Neutrophil (primary cell): Measurements from ENCODE around the gene MPZL1.

ENCODE experiments used
- H3K27ac ChIP-seq: fragments of 200-600 bp; sonication (generic); 2 replicates; pipeline ENCODE4 v1.5.1; 2016; ENCODE audit warnings: mild to moderate bottlenecking, moderate library complexity
- H3K27me3 ChIP-seq: fragments of 200-600 bp; sonication (generic); 2 replicates; pipeline ENCODE4 v1.6.0; 2016; ENCODE audit warnings: mild to moderate bottlenecking
- H3K36me3 ChIP-seq: fragments of 200-600 bp; sonication (generic); 2 replicates; pipeline ENCODE4 v1.5.1; 2017
- H3K4me1 ChIP-seq, 2 experiments: fragments of 200-600 bp in 1 of 2; sonication (generic) in 1 of 2; 1 replicate in 1 of 2; 2 replicates in 1 of 2; pipeline versions ENCODE4 v1.5.1 to v1.6.1; 2013 to 2016; ENCODE audit warnings: low read depth in 1 of 2, low read length in 1 of 2, mild to moderate bottlenecking in 1 of 2, moderate library complexity in 1 of 2; ENCODE audit not compliant: control insufficient read depth in 1 of 2, insufficient read depth in 1 of 2
- H3K4me3 ChIP-seq, 2 experiments: fragments of 200-600 bp in 1 of 2; sonication (generic) in 1 of 2; 1 replicate in 1 of 2; 2 replicates in 1 of 2; pipeline ENCODE4 v1.5.1; 2013 to 2016; ENCODE audit warnings: low read depth in 1 of 2, low read length in 1 of 2, mild to moderate bottlenecking in 1 of 2, moderate library complexity in 1 of 2
- H3K9me3 ChIP-seq: fragments of 200-600 bp; sonication (generic); 2 replicates; pipeline ENCODE4 v1.5.1; 2016
- TF ChIP-seq, protein P1 (sequence below): fragments of 200-600 bp; sonication (generic); IDR thresholded peaks from 2 replicates; pipeline ENCODE4 v1.5.1; 2016; ENCODE audit warnings: antibody characterized with exemption

The MPZL1 gene

GRCh38 chr1:167774710-167775109 is 52.9 kb downstream of the MPZL1 start:
- Histone ChIP-seq H3K9me3 (no peaks in the 10 kb centered on the region), H3K27ac (no peak overlapping the region), H3K4me1 (no peaks in the 10 kb centered on the region), H3K27me3 (no peaks in the 10 kb centered on the region), H3K4me3 (no peak overlapping the region), H3K36me3 (no peaks in the 10 kb centered on the region)
- TF ChIP-seq, protein P1, sequence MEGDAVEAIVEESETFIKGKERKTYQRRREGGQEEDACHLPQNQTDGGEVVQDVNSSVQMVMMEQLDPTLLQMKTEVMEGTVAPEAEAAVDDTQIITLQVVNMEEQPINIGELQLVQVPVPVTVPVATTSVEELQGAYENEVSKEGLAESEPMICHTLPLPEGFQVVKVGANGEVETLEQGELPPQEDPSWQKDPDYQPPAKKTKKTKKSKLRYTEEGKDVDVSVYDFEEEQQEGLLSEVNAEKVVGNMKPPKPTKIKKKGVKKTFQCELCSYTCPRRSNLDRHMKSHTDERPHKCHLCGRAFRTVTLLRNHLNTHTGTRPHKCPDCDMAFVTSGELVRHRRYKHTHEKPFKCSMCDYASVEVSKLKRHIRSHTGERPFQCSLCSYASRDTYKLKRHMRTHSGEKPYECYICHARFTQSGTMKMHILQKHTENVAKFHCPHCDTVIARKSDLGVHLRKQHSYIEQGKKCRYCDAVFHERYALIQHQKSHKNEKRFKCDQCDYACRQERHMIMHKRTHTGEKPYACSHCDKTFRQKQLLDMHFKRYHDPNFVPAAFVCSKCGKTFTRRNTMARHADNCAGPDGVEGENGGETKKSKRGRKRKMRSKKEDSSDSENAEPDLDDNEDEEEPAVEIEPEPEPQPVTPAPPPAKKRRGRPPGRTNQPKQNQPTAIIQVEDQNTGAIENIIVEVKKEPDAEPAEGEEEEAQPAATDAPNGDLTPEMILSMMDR = no peak

- Histone ChIP-seq H3K9me3 (no peaks in the 10 kb centered on the region), H3K36me3 (no peaks in the 10 kb centered on the region), H3K4me3 (no peak overlapping the region), H3K27me3 (no peaks in the 10 kb centered on the region), H3K4me1 (no peaks in the 10 kb centered on the region), H3K27ac (no peak overlapping the region)
- TF ChIP-seq, protein P1 = no peak
Observed at GRCh38 chr1:167775178-167775577, 53.4 kb downstream of the MPZL1 start.

GRCh38 chr1:167776151-167776550 is 54.4 kb downstream of the MPZL1 start:
- H3K27ac ChIP-seq = no peak overlapping the region
- no peaks in the 10 kb centered on the region for H3K9me3 ChIP-seq
- H3K4me3 ChIP-seq = no peak overlapping the region
- TF ChIP-seq, protein P1 = no peak
- no peaks in the 10 kb centered on the region for H3K27me3 ChIP-seq
- H3K36me3 ChIP-seq = no peaks in the 10 kb centered on the region
- no peaks in the 10 kb centered on the region for H3K4me1 ChIP-seq

DNA sequence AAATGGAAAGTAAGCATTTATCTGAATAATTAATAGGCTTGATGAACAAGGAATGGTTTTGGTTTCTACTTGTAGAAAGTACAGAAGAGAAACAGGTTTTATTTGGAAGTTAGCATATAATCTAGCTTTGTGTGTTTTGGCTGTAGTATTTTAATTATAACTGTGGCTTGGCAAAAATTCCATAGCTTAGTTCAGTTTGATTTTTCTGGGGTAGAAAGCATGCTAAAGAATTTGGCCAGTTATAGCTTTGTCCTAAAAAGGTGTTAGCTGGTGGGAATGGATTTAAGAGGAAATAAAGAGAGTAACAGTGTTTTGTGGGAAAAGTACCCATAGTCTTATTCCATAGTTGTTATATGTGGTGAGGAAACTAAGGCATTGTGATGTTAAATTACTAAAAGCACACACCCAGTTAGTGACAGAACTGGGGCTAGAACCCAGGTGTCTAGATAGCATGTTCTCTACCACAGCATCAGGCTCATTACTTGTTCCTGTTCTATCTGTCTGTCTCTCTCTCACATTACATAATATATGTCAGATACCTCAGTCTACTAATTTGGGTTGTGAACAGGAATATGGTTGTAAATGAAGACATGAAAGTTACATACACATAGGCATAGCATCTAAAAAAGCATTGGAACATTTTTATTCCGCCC is 55.0 kb downstream of the MPZL1 start:
- Histone ChIP-seq H3K4me3 (no peak overlapping the region), H3K27ac (no peak overlapping the region), H3K27me3 (no peaks in the 10 kb centered on the region), H3K9me3 (no peaks in the 10 kb centered on the region), H3K36me3 (no peaks in the 10 kb centered on the region), H3K4me1 (no peaks in the 10 kb centered on the region)
- TF ChIP-seq, protein P1 = no peak

- H3K27ac ChIP-seq = no peak overlapping the region
- H3K4me1 ChIP-seq = no peaks in the 10 kb centered on the region
- H3K36me3 ChIP-seq = no peaks in the 10 kb centered on the region
- no peak overlapping the region for H3K4me3 ChIP-seq
- H3K9me3 ChIP-seq = no peaks in the 10 kb centered on the region
- no peaks in the 10 kb centered on the region for H3K27me3 ChIP-seq
- TF ChIP-seq, protein P1 = no peak
Observed at GRCh38 chr1:167777269-167777650, 55.5 kb downstream of the MPZL1 start.

DNA sequence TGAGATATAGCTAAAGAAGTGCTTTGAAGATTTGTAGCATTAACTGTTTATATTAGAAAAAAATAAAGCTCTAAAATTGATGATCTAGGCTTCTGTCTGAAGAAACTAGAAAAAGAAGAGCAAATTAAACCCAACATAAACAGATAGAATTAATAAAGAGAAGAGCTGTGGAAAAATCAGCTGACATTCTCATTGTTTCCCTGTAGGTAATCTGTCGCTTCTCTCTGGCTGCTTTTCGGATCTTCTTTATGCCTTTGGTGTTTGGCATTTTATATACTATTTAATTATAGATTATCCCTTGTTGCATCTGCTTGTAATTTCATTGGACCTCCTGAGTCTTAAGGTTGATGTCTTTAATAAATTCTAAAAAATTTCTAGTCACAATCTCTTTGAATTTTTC is 59.8 kb downstream of the MPZL1 start:
- no peak overlapping the region for H3K27ac ChIP-seq
- H3K36me3 ChIP-seq = no peaks in the 10 kb centered on the region
- TF ChIP-seq, protein P1 = no peak
- no peak overlapping the region for H3K4me3 ChIP-seq
- H3K9me3 ChIP-seq = no peaks in the 10 kb centered on the region
- no peaks in the 10 kb centered on the region for H3K4me1 ChIP-seq
- no peaks in the 10 kb centered on the region for H3K27me3 ChIP-seq
